LNCAP (cell line): ENCODE measurements around the gene YIPF5.

Experiments
- TF ChIP-seq, protein P1 (sequence below): fragments of 450-650 bp; IDR thresholded peaks from 2 replicates; pipeline ENCODE4 v1.5.1; 2017; ENCODE audit warnings: mild to moderate bottlenecking

YIPF5 gene

DNA sequence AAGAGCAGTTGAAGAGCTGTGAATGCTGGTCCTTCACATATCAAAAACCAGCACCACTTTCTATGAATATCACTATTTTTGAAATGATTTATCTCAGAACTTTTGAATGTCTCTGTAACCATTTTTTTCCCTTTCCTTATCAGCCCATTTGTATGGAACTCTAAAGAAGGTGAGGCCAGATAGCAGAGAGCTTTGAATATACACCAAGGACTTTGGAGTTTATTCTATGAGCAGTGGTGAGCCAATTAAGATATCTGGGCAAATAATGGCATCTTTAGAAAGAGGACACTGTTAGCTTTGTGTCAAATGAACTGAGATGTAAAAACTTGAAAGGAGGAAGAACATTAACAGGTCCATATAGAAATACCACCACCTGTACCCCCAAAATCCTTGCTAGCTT is 22.2 kb upstream of the YIPF5 start:
- TF ChIP-seq, protein P1, sequence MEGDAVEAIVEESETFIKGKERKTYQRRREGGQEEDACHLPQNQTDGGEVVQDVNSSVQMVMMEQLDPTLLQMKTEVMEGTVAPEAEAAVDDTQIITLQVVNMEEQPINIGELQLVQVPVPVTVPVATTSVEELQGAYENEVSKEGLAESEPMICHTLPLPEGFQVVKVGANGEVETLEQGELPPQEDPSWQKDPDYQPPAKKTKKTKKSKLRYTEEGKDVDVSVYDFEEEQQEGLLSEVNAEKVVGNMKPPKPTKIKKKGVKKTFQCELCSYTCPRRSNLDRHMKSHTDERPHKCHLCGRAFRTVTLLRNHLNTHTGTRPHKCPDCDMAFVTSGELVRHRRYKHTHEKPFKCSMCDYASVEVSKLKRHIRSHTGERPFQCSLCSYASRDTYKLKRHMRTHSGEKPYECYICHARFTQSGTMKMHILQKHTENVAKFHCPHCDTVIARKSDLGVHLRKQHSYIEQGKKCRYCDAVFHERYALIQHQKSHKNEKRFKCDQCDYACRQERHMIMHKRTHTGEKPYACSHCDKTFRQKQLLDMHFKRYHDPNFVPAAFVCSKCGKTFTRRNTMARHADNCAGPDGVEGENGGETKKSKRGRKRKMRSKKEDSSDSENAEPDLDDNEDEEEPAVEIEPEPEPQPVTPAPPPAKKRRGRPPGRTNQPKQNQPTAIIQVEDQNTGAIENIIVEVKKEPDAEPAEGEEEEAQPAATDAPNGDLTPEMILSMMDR: no peak

GRCh38 chr5:144191998-144192397 is 21.5 kb upstream of the YIPF5 start:
- TF ChIP-seq, protein P1: peak; percentile 56

GRCh38 chr5:144191531-144191930 is 21.1 kb upstream of the YIPF5 start:
- TF ChIP-seq, protein P1: no peak

- TF ChIP-seq, protein P1: no peak
These were observed 19.5 kb upstream of the YIPF5 start for GRCh38 chr5:144189800-144190429.

GRCh38 chr5:144187699-144188294 is 17.3 kb upstream of the YIPF5 start:
- TF ChIP-seq, protein P1: no peak

DNA sequence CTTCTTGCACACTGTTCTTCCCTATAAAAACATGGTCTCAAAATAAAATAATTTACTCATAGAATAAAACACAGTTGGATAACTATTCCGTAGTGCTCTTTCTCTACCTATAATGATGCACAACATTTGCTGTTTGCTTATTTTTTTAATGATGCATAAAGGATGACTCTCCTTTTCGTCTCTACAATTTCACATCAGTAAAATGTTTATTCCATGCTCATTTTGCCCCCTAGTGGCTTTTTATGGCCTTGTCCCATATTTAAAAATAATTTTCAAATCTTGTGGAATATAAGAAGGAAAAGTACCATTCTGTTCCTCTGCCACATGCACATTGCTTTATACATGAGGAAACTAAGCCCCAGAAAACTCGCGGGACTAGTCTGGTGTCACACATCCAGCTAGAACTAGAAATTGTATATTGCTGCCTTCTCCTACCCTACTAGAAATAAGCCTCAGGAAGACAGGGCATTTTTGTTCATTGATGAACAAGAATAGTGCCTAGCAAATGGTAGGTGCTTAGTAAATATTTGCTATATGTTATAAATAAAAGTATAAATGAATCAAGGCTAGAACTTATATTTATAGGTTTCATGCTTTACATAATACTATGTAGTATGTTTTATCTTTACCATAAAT is 12.9 kb upstream of the YIPF5 start:
- TF ChIP-seq, protein P1: peak; percentile 76

- TF ChIP-seq, protein P1: no peak
These were observed 8.8 kb upstream of the YIPF5 start for GRCh38 chr5:144179226-144179625.
